Ishikawa (cell line): ENCODE measurements around the gene PPM1J.

Experiments
- CEBPB ChIP-seq: IDR thresholded peaks from 2 replicates; pipeline ENCODE4 v1.6.1; 2012
- CREB1 ChIP-seq: IDR thresholded peaks from 2 replicates; pipeline ENCODE4 v1.6.1; 2012; ENCODE audit warnings: low read depth
- EGR1 ChIP-seq: IDR thresholded peaks from 2 replicates; pipeline ENCODE4 v1.6.1; 2012
- EP300 ChIP-seq: IDR thresholded peaks from 2 replicates; pipeline ENCODE4 v1.6.1; 2012; ENCODE audit warnings: borderline replicate concordance
- FOXM1 ChIP-seq: IDR thresholded peaks from 2 replicates; pipeline ENCODE4 v1.6.1; 2012; ENCODE audit warnings: low read depth, borderline replicate concordance
- MAX ChIP-seq: IDR thresholded peaks from 2 replicates; pipeline ENCODE4 v1.6.1; 2012
- NFIC ChIP-seq: IDR thresholded peaks from 2 replicates; pipeline ENCODE4 v1.6.1; 2012
- RAD21 ChIP-seq: IDR thresholded peaks from 2 replicates; pipeline ENCODE4 v1.6.1; 2012; ENCODE audit warnings: low read depth
- REST ChIP-seq: IDR thresholded peaks from 2 replicates; pipeline ENCODE4 v1.6.1; 2012; ENCODE audit warnings: low read depth, mild to moderate bottlenecking
- TAF1 ChIP-seq: IDR thresholded peaks from 2 replicates; pipeline ENCODE4 v1.6.1; 2012; ENCODE audit warnings: low read depth, mild to moderate bottlenecking
- TCF12 ChIP-seq: IDR thresholded peaks from 2 replicates; pipeline ENCODE4 v1.6.1; 2012; ENCODE audit warnings: low read depth
- TEAD4 ChIP-seq: IDR thresholded peaks from 2 replicates; pipeline ENCODE4 v1.6.1; 2012
- USF1 ChIP-seq: IDR thresholded peaks from 2 replicates; pipeline ENCODE4 v1.6.1; 2012
- YY1 ChIP-seq: IDR thresholded peaks from 2 replicates; pipeline ENCODE4 v1.6.1; 2012; ENCODE audit warnings: low read depth
- ZBTB7A ChIP-seq: IDR thresholded peaks from 2 replicates; pipeline ENCODE4 v1.6.1; 2012; ENCODE audit warnings: low read depth

Gene PPM1J

GRCh38 chr1:112706505-112707220 is 8.5 kb downstream of the PPM1J start, which contains the start of gene RHOC:
Gene RHOC, minus strand, starts transcription at chr1:112707127. Its CDS starts 3,328 bp downstream, at chr1:112703799.
- peak; percentile 9; the same call in 1 of the 2 replicates for TF ChIP-seq EP300
- no peak for TF ChIP-seq CREB1
- TF ChIP-seq REST, result no peak
- TF ChIP-seq YY1, result no peak
- TF ChIP-seq TAF1, result peak; percentile 54; the same call in 1 of the 2 replicates
- peak; percentile 3; the same call in 1 of the 2 replicates for TF ChIP-seq ZBTB7A

- TF ChIP-seq MAX (peak; percentile 90), NFIC (peak; percentile 4; the same call in 1 of the 2 replicates), ZBTB7A (no peak), FOXM1 (no peak), TCF12 (peak; percentile 35)
Observed at GRCh38 chr1:112704934-112705627, 10.1 kb downstream of the PPM1J start.

GRCh38 chr1:112704391-112704933 is 10.7 kb downstream of the PPM1J start:
- TF ChIP-seq USF1 (no peak), NFIC (peak; percentile 12; the same call in 1 of the 2 replicates), ZBTB7A (peak; percentile 57; the same call in 1 of the 2 replicates), EGR1 (peak; percentile 37; the same call in 1 of the 2 replicates), TCF12 (no peak)

GRCh38 chr1:112703706-112704105 is 11.4 kb downstream of the PPM1J start:
- TF ChIP-seq EGR1 (no peak), CEBPB (no peak), YY1 (no peak), EP300 (no peak), TCF12 (no peak), TAF1 (no peak), RAD21 (no peak), CREB1 (no peak), MAX (no peak), REST (no peak), NFIC (no peak), ZBTB7A (no peak), TEAD4 (no peak)

GRCh38 chr1:112702420-112703261 is 12.5 kb downstream of the PPM1J start:
- TF ChIP-seq EGR1 (no peak), TAF1 (no peak), MAX (no peak), FOXM1 (no peak), RAD21 (no peak), CEBPB (no peak), REST (no peak), EP300 (no peak), CREB1 (no peak), TEAD4 (no peak), USF1 (no peak), ZBTB7A (no peak), NFIC (no peak), TCF12 (no peak), YY1 (no peak)
